Nucleus accumbens (tissue), 56 donors: Measurements from ENCODE around the gene C16orf54.
"Not testable (repeated sequence)": the region's sequence is repeated elsewhere in the genome, so short reads cannot be mapped to it uniquely, and the experiment has no call there.

Experiments
- DNase-seq, 56 donors: peaks; one replicate each; lab custom pipeline; 2025; lab: John Stamatoyannopoulos, UW

The C16orf54 gene

GRCh38 chr16:29745853-29746345 lies at the start of gene C16orf54:
C16orf54 (minus strand) TSS chr16:29745990; CDS start chr16:29744951, 1,039 bp downstream.
- peak in 22 of 56 donors; percentile 0 to 56 (median 15) for DNase-seq

DNA sequence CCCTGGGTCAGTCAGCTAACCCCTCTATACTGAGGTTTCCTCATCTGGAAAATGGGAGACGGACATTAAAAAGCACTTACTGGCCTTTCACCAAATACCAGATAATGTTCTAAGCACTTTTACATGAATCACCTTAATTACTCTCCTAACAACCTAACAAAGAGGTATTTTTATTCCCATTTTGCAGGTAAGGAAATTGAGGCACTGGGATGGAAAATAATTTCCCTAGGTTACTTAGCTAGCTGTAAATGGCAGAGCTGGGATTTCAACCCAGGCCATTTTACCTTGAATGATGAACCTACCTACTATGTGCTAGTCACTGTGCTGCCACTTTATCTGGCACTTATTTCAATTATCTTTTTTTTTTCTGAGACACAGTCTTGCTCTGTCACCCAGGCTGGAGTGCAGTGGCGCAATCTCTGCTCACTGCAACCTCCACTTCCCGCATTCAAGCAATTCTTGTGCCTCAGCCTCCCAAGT lies 48.5 kb upstream of the C16orf54 start:
- no peak for DNase-seq

DNA sequence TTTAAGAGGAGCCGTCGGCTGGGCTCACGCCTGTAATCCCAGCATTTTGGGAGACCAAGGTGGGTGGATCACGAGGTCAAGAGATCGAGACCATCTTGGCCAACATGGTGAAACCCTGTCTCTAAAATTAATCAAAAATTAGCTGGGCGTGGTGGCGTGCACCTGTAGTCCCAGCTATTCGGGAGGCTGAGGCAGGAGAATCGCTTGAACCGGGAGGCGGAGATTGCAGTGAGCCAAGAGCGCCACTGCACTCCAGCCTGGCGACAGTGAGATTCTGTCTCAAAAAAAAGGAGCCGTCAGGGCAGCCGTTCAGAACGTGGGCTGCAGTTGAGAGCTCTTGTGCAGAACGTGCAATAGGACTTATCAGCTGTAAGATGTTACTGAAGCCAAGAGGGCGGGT lies 47.4 kb upstream of the C16orf54 start:
- DNase-seq: not testable (repeated sequence)

DNA sequence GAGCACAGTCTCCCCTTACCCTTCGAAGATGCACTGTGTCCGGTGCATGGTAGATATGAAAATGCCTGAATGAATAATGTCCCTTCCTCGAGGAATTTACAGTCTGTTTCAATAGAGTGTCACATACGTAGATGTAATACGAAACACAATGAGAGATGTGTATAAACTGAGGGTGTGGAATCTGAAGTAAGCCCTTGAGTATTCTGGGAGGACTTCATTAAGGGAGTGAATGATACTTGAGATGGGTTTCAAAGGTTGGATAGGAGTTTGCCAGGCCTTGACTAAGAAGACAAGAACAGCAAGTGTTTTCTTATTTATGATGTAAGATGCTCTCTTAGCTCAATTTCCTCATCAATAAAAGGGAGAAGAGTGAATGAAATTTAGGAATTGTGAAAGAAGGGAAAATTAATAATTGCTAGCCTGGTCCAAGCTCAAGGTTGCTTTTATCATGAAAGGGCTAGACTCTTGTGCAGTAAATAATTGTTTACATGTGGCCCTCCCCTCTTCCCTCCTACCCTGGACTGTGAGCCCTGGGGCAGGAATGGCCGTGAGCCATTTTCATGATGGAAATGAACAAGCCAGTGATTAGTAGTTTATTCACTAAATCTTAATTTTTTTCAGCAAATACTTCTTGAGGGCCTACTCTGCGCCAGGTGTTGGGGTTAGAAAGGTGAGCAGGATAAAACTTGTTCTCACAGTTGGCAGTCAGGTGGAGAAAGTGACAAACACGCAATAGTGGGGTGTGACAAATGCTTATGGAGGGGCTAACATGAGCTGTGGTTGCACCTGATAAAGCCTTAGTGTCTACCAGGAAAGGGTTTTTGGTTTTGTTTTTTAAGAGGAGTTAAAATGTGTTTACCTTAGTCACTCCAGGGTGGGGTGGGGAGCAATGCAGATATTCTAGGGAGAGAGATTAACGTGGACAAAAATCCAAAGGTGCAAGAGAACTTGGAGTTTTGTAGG lies 46.3 kb upstream of the C16orf54 start:
- no peak for DNase-seq

DNA sequence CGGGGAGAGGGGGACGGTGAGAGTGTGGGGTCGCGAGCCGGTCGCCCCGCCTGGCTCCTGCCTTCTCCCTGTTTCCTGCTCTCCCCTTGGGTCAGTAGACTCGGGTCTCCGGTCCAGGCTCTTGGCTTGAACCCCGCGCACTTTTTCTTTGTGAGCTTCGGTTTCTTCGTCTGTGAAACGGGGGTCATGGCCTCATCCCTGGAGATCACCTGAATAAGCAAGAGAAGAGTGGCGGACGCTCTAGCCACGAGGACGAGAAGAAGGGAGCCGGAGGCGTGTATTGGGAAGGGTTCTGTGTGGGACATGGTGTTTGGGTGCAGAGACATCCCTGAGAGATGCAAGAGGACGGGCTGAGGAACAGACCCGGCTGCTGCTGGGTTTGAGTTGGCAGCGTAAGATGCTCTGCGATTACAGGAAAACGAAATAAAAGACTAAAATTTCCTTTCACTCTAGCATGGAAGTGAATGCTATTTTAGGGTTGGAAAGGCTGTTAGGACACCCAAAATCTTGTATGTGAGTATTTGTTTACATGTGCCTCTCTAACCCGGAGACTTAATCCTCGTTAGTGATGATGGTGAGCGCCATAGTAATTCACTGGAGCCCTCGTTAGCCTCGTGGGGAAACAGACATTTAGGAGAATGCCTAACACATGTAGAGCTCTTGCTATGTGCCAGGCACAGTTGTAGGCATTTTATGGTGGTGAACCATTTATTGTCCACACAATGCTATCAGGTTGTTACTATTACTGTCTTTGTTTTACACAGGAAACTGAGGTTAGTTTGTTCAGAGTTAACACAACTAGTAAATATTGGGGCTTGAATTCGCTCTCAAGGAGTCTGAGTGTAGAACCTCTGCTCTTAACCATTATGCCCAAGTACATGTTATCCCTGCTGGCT lies 45.4 kb upstream of the C16orf54 start:
- peak in 6 of 56 donors; percentile 8 to 48 (median 24) for DNase-seq

DNA sequence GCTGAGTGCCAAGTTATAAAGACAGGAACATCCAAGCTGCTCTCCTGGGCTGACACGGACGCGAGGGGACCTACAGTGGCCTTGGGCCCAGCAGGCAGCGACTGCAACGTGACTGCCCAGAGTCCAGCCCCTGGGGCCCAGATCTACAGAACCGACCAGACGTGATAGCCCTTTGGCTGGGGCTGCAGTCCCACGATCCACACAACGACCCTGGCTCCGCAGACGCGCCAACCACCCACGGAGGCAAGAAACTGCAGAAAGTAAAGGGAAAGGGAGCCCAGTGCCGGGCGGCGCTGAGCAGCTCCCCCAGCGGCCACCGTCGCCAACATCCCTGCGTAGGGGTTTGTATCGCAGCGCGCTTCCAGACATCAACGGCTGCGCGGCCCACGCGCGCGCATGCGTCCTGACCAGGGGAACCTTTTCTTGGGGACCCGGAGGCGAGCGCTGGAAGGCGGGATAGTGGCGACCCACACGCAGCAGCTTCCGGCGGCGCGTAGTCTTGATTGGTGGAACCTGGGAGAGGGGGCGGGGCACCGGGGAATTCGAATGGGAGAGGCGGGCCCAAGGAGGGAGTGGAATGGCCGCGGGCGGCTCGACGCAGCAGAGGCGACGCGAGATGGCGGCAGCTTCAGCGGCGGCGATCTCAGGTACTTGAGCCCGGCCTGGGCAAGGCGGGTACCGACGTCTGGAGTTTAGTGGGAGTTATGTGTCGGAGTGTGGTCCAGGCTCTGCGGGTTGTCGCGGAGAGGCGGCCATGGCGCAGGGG lies 44.6 kb upstream of the C16orf54 start, which contains the start of gene KIF22:
Gene KIF22 (plus strand): TSS at position 569 of the 766 bp plus-strand sequence. CDS start 9 bp downstream, at position 578.
- DNase-seq: peak; percentile 72 to 100 (median 98)

DNA sequence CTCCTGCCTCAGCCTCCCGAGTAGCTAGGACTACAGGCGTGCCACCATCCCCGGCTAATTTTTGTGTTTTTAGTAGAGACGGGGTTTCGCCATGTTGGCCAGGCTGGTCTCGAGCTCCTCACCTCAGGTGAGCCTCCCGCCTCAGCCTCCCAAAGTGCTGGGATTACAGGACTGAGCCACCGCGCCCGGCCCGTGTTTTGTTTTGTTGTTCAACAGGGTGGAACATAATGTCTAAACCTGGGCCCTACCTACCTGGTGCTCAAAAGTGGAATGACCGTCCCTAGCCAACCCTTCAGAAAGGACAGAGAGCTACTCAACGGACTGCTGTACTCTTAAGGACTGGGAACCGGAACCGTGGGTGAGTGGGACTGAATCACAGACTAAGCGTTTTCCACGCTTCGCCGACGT lies 44.0 kb upstream of the C16orf54 start:
- DNase-seq: peak in 1 of 56 donors; percentile 22

GRCh38 chr16:29787155-29787554 lies 41.4 kb upstream of the C16orf54 start:
- not testable (repeated sequence) for DNase-seq

GRCh38 chr16:29784901-29785500 lies 39.2 kb upstream of the C16orf54 start:
- peak in 46 of 56 donors; percentile 0 to 69 (median 26) for DNase-seq

GRCh38 chr16:29784157-29784556 lies 38.4 kb upstream of the C16orf54 start:
- DNase-seq: peak in 1 of 56 donors; percentile 2

GRCh38 chr16:29783094-29783953 lies 37.5 kb upstream of the C16orf54 start:
- DNase-seq: not testable (repeated sequence)

DNA sequence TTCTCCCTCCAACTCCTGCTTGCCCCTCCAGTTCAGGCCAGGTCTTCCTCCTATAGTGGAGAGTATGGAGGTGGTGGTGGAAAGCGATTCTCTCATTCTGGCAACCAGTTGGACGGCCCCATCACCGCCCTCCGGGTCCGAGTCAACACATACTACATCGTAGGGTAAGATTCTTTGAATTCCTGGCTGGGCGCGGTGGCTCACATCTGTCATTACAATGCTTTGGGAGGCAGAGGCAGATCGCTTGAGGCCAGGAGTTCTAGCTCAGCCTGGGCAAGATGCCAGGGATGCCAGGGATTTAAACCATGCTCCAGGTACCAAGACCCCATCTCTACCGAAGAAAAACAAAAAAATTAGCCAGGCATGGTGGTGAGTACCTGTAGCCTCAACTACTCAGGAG lies 33.7 kb upstream of the C16orf54 start:
- no peak for DNase-seq

DNA sequence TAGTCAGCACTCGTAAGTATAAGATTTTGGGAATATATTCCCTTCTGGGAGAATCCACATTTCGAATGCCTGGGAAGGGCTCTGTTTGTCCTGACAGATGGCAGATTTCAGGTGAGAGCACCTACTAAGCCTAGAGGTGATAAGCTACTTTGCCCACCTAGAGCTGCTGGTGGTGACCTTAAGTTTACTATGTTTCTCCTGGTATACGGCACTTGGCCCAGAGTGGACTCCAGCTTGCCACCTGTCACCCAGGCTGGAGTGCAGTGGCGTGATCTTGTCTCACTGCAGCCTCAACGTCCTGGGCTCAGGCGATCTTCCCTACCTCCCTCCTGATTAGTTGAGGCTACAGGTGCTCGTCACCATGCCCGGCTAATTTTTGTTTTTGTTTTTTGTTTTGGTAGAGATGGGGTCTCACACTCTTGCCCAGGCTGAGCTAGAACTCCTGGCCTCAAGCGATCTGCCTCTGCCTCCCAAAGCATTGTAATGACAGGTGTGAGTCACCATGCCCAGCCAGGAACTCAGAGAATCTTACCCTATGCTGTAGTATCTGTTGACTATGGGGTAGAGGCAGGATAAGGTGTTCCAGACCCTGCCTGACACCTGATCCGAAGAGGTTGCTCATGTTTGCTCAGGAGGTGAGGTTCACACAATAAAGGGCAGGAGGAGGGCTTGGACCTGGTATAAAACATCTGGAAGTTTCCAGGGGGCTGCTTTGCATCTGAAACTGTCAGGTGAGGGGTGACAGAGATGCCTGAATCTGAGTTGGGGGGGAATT lies 32.0 kb upstream of the C16orf54 start, which contains the start of gene ZG16:
Gene ZG16 (plus strand): TSS at position 681 of the 775 bp plus-strand sequence. CDS start 1,011 bp downstream, outside the sequence.
- no peak for DNase-seq

DNA sequence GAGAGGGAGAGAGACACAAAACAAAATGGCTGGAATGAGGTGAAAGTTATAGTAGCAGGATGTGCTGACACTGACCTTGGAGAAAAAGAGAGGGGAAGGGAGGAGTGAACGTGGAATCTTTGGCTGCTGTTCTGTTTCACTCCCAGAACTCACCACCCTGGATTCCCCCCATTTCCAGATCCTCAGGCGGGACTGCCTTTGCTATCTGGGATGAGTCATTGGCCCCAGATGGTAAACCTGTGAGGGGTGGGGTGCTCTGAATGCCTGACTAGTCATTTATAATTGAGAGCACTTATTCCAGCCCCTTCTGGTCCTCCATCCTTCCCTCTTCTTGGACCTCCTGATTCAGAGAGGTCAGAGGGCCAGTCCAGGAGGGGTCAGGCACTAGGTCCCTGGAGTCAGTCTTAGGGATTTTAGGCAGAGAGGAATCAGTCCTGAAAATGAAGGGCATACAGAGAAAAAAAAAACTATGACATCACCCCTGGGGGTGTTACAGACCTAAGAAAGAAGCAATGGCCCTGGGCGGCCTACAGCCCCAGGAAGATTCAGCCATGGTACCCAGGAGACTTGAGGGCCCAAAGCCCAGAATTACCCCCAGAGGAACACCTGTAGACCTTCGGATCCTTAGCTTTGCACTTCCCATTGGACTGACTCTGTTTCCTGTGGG lies 30.1 kb upstream of the C16orf54 start:
- no peak for DNase-seq

GRCh38 chr16:29774730-29775129 lies 28.9 kb upstream of the C16orf54 start:
- DNase-seq: no peak

GRCh38 chr16:29772330-29772729 lies 26.5 kb upstream of the C16orf54 start:
- DNase-seq: not testable (repeated sequence)
